ENCODE data around the gene IPO4.
A peak's percentile ranks its signal among the peaks of the same experiment; 100 is the strongest.

- TF ChIP-seq RXRA (IDR thresholded peaks at IDR 0.05; ENCODE audit: insufficient read depth, low read depth, low read length) (no peak), CHD2 (IDR thresholded peaks at IDR 0.05; ENCODE audit: low read length) (no peak), POLR2A (IDR thresholded peaks at IDR 0.05; ENCODE audit: control extremely low read depth in 1 of 2, low read depth in 2 of 2, low read length in 2 of 2) (no peak), CREB1 (IDR thresholded peaks at IDR 0.05) (no peak), USF2 (IDR thresholded peaks at IDR 0.05; ENCODE audit: low read length) (no peak), CTCF (IDR thresholded peaks at IDR 0.05; ENCODE audit: control extremely low read depth in 1 of 3, insufficient read depth in 1 of 3, low read depth in 1 of 3, low read length in 3 of 3) (no peak), POLR2AphosphoS5 (IDR thresholded peaks at IDR 0.05; ENCODE audit: low read depth, low read length) (0 out of 2 replicates have a peak, but pooled peaks have one; percentile 25), EP300 (IDR thresholded peaks at IDR 0.05; ENCODE audit: borderline replicate concordance in 1 of 2, low read depth in 2 of 2, low read length in 2 of 2) (no peak), RBBP5 (IDR thresholded peaks at IDR 0.05; ENCODE audit: borderline replicate concordance, low read depth, low read length) (no peak), PHF8 (conservative IDR thresholded peaks at IDR 0.05; ENCODE audit: low read depth, low read length) (no peak), TEAD4 (IDR thresholded peaks at IDR 0.05; ENCODE audit: low read depth, low read length) (no peak), SRF (IDR thresholded peaks at IDR 0.05; ENCODE audit: low read depth, low read length) (no peak), JUN (IDR thresholded peaks at IDR 0.05; ENCODE audit: low read depth, low read length) (no peak), EGR1 (IDR thresholded peaks at IDR 0.05; ENCODE audit: borderline replicate concordance, low read depth, low read length) (no peak)
These were observed 12.0 kb downstream of the IPO4 start for GRCh38 chr14:24176599-24176998.

All from H1 (cell line).